Activated CD4-positive, alpha-beta memory T cell treated with anti-CD3 and anti-CD28 coated beads for 36 hours (primary cell): Measurements from ENCODE around the gene IL17REL. TPM values are rescaled to one million over a fixed set of nuclear protein-coding genes. Genes with fewer than 3 reads are reported as not detected.
A peak's percentile ranks its signal among the peaks of the same experiment; 100 is the strongest.

Experiments
- CTCF ChIA-PET: fragments of 350-600 bp; sonication (Branson Sonifier 250); formaldehyde crosslinking; loops from one replicate; lab custom pipeline; 2021; ENCODE audit warnings: antibody characterized with exemption, inconsistent platforms; lab: Charles Lee
- POLR2A ChIA-PET: fragments of 350-600 bp; sonication (Branson Sonifier 250); formaldehyde crosslinking; loops from one replicate; lab custom pipeline; 2021; ENCODE audit warnings: antibody characterized with exemption; lab: Charles Lee
- DNase-seq: peaks from one replicate; pipeline ENCODE4 v3.0.0-alpha.2; 2020
- H3K27ac Mint-ChIP-seq: one replicate; pipeline ENCODE4 v1.8.0; 2021; ENCODE audit warnings: mixed read lengths
- H3K27me3 Mint-ChIP-seq: one replicate; pipeline ENCODE4 v1.8.0; 2021; ENCODE audit warnings: mixed read lengths
- H3K36me3 Mint-ChIP-seq: one replicate; pipeline ENCODE4 v1.8.0; 2021; ENCODE audit warnings: mixed read lengths
- H3K4me1 Mint-ChIP-seq: one replicate; pipeline ENCODE4 v1.8.0; 2021; ENCODE audit warnings: low read depth, mixed read lengths
- H3K4me3 Mint-ChIP-seq: one replicate; pipeline ENCODE4 v1.8.0; 2021; ENCODE audit warnings: mild to moderate bottlenecking, mixed read lengths
- H3K9me3 Mint-ChIP-seq: one replicate; pipeline ENCODE4 v1.8.0; 2021; ENCODE audit warnings: mixed read lengths
- intact Hi-C: fragments of 100-400 bp; cut with micrococcal nuclease; formaldehyde crosslinking; loops from one replicate; pipeline ENCODE4 v1.15.1; 2023
- total RNA-seq, 2 experiments: library from RNA; stranded (reverse); gene quantifications; one replicate each; pipeline ENCODE4 v1.2.3, GENCODE V29; 2021

The IL17REL gene
- total RNA-seq, 2 experiments from 2014 or later: 0.73 to 1.1 TPM

DNA sequence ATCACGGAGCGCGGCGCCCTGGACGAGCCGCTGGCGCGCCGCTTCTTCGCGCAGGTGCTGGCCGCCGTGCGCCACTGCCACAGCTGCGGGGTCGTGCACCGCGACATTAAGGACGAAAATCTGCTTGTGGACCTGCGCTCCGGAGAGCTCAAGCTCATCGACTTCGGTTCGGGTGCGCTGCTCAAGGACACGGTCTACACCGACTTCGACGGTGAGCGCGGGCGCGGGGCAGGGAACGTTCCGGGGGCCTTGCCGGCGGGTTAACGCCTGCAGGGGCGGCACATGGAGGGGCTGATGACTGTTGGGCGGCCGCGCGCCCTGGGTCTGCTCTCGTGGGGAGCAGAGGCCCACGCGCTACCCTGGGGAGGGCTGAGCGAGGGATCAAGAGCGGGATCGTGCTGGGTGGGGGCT lies 51.0 kb downstream of the IL17REL start:
- Mint-ChIP-seq H3K4me1 (peaks cover 26% of the 10 kb centered on the region), H3K36me3 (peaks cover 37% of the 10 kb centered on the region), H3K27me3 (no peaks in the 10 kb centered on the region), H3K4me3 (peak overlapping the region; percentile 92), H3K27ac (peak overlapping the region; percentile 96), H3K9me3 (no peaks in the 10 kb centered on the region)
- DNase-seq: no peak
- intact Hi-C loops: loop anchor here (1.0 to 5.0 kb wide), 5 partner anchors 15 to 231 kb away; partner anchors contain the start of gene ZBED4
- ChIA-PET POLR2A (interaction anchor here (0.8 to 4.7 kb wide), 12 partner anchors 9 to 229 kb away, joined by 3 to 58 read pairs (median 4); no protein-coding TSS in a partner anchor), CTCF (interaction anchor here (1.0 to 2.0 kb wide), 4 partner anchors 9 to 69 kb away, joined by 6 to 9 read pairs (median 6); no protein-coding TSS in a partner anchor)

DNA sequence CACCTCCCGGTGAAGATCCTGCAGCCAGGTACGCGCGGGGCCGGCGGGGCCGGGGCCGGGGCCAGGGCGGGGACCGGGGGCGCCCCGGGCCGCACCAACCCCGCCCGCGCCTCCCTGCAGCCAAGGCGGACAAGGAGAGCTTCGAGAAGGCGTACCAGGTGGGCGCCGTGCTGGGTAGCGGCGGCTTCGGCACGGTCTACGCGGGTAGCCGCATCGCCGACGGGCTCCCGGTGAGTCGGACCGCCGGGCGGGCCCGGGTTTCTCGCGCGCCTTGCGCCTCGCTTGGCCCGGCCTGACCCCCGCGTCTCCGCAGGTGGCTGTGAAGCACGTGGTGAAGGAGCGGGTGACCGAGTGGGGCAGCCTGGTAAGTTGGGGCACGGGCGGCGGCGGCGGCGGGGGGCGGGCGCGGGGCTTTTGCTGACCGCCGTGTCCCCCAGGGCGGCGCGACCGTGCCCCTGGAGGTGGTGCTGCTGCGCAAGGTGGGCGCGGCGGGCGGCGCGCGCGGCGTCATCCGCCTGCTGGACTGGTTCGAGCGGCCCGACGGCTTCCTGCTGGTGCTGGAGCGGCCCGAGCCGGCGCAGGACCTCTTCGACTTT lies 51.5 kb downstream of the IL17REL start:
- Mint-ChIP-seq H3K27ac (peak overlapping the region; percentile 96), H3K4me1 (peaks cover 23% of the 10 kb centered on the region), H3K36me3 (peaks cover 37% of the 10 kb centered on the region), H3K27me3 (no peaks in the 10 kb centered on the region), H3K9me3 (no peaks in the 10 kb centered on the region), H3K4me3 (peak overlapping the region; percentile 92)
- intact Hi-C loops: loop anchor here (5.0 kb wide), 2 partner anchors 109 to 231 kb away; partner anchors contain the start of gene ZBED4
- ChIA-PET POLR2A (interaction anchor here (0.8 to 4.7 kb wide), 7 partner anchors 10 to 57 kb away, joined by 3 to 58 read pairs (median 4); no protein-coding TSS in a partner anchor), CTCF (interaction anchor here (1.5 to 2.2 kb wide), 3 partner anchors 9 to 69 kb away, joined by 6 to 9 read pairs (median 8); no protein-coding TSS in a partner anchor)
- DNase-seq: peak; percentile 53

DNA sequence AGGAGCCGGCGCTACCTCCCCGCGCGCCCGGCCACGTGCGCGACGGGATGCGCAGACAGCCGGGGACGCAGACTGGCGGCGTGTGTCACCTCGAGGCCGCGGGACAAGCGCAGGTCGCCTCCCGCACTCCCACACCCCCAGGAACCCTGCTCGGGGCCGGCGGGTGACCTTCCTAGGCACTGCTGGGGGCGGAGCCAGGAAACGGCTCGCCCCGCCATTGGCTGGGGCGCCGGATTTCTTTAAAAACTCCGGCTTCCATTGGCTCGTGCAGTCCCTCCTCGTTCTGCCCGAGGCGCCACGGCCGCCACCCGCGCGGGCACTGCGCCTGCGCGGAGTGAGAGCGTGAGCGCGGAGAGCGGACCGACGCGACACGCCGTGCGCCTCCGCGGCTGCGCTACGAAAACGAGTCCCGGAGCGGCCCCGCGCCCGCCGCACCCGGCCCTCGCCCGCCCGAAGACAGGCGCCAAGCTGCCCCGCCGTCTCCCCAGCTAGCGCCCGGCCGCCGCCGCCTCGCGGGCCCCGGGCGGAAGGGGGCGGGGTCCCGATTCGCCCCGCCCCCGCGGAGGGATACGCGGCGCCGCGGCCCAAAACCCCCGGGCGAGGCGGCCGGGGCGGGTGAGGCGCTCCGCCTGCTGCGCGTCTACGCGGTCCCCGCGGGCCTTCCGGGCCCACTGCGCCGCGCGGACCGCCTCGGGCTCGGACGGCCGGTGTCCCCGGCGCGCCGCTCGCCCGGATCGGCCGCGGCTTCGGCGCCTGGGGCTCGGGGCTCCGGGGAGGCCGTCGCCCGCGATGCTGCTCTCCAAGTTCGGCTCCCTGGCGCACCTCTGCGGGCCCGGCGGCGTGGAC lies 52.2 kb downstream of the IL17REL start, which contains the start of gene PIM3:
PIM3 (plus strand) TSS at position 614 of the 846 bp plus-strand sequence; CDS start at position 790, 176 bp downstream.
- Mint-ChIP-seq H3K4me3 (peak within 1 kb of the TSS; percentile 92), H3K9me3 (no peaks in the 10 kb centered on the region), H3K4me1 (peaks cover 22% of the 10 kb centered on the region), H3K27ac (peak within 1 kb of the TSS; percentile 96), H3K27me3 (no peaks in the 10 kb centered on the region), H3K36me3 (peaks cover 37% of the 10 kb centered on the region)
- intact Hi-C loops: loop anchor here (5.0 kb wide), 2 partner anchors 108 to 232 kb away; partner anchors contain the start of gene ZBED4
- peak; percentile 97 for DNase-seq
- CTCF ChIA-PET: interaction anchor here (0.7 to 2.2 kb wide), 6 partner anchors 10 to 70 kb away, joined by 3 to 8 read pairs (median 4); no protein-coding TSS in a partner anchor
- POLR2A ChIA-PET: interaction anchor here (1.0 to 4.7 kb wide), 7 partner anchors 11 to 193 kb away, joined by 3 to 58 read pairs (median 7); no protein-coding TSS in a partner anchor

DNA sequence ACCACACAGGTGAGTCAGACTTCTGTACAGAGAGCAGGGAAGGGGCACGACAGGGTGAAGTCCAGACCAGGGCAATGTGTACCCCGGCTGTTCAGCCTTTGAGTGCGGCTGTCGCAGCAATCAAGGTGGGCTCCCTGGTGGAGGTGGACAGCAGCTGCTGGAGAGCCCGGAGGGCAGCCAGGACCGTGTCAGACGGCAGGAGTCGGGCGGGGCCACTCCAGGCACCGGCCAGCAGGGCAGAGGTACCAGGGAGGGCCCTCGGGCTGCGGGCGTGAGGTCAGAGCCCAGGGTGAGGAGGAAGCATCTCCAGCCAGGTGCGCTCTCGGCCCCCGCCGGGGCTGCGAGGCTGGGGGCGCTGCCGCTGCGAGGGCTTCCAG lies 52.8 kb downstream of the IL17REL start:
- DNase-seq: peak; percentile 72
- Mint-ChIP-seq H3K27me3 (no peaks in the 10 kb centered on the region), H3K9me3 (no peaks in the 10 kb centered on the region), H3K4me1 (peaks cover 18% of the 10 kb centered on the region), H3K27ac (peak overlapping the region; percentile 94), H3K36me3 (peaks cover 33% of the 10 kb centered on the region), H3K4me3 (peak overlapping the region; percentile 83)
- ChIA-PET POLR2A (interaction anchor here (0.8 to 4.7 kb wide), 9 partner anchors 11 to 192 kb away, joined by 3 to 58 read pairs (median 4); no protein-coding TSS in a partner anchor), CTCF (interaction anchor here (0.8 to 2.2 kb wide), 5 partner anchors 11 to 71 kb away, joined by 3 to 8 read pairs (median 6); no protein-coding TSS in a partner anchor)
- intact Hi-C loops: loop anchor here (5.0 kb wide), 2 partner anchors 107 to 233 kb away; partner anchors contain the start of gene ZBED4

DNA sequence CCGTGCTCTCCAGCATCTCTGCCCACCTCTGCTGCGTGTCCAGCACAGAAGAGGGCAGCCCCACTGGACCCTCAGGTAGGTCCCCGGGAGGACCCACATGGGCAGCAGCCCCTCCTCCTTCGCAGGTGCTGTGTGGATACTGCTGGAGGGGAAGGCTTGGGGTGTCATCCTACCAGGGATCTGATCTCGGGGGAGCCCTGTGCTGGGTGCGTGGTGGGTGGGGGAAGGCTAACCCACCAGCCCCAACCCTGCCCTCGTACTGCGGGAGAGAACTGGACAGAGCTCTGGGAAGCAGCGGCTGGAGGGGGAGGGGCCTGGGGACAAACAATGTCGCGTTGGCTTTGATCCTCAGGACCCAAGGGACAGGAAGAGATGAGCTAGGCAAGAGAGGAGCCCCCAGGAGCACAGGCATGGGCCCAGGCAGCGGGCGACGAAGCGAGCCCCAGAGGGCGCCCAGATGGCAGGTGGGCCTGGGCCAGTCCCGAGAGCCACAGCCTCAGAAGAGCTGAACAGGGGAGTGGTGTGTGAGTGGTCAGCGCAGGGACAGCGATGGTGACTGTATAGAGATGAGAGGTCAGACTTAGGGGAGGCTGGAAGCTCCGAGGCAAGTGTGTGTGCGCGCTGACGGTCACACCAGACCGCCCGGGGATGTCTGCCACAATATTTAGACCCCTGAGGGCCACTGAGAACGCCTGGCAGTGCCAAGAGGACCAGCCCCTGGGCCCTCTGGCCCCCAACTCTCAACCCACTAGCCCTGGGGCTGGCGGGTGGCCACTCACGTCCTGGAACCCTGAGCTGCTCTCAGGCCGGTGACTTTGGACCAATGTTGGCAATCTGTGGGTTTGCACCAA lies 53.4 kb downstream of the IL17REL start:
- ChIA-PET POLR2A (interaction anchor here (0.8 to 4.7 kb wide), 7 partner anchors 12 to 192 kb away, joined by 3 to 58 read pairs (median 7); no protein-coding TSS in a partner anchor), CTCF (interaction anchor here (1.4 to 2.2 kb wide), 4 partner anchors 21 to 71 kb away, joined by 3 to 8 read pairs (median 6); no protein-coding TSS in a partner anchor)
- Mint-ChIP-seq H3K4me1 (peaks cover 14% of the 10 kb centered on the region), H3K36me3 (peaks cover 27% of the 10 kb centered on the region), H3K27ac (peak overlapping the region; percentile 94), H3K27me3 (no peaks in the 10 kb centered on the region), H3K4me3 (peak overlapping the region; percentile 83), H3K9me3 (no peaks in the 10 kb centered on the region)
- DNase-seq: no peak
- intact Hi-C loops: no loop called here

DNA sequence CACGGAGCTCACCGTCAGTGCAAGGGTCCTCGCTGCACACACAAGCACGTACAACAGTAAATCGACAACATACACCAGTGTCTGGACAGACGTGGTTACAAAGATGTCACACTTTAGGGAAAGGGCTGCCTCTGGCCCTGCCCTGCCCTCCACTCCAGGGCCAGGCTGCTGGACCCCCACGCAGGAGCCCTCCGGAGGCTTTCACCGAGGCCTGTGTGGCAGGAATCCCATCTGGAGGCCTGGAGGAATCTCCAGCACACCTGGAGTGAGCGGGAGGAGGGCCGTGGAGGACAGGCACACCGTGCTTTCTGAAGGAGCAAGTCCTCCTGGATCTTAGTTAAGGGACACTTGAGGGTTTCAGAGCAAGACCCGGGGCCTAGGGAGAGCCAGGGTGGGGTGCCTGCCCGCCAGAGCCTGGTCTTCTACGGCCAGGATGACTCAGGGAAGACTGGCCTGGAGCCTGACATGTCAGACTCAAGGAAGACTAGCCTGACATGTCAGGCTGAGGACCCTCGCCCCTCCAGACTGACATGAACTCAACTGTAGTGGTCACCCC lies 54.1 kb downstream of the IL17REL start:
- Mint-ChIP-seq H3K4me1 (peaks cover 8% of the 10 kb centered on the region), H3K4me3 (peak overlapping the region; percentile 83), H3K27ac (peak overlapping the region; percentile 94), H3K36me3 (peaks cover 20% of the 10 kb centered on the region), H3K27me3 (no peaks in the 10 kb centered on the region), H3K9me3 (no peaks in the 10 kb centered on the region)
- intact Hi-C loops: no loop called here
- no peak for DNase-seq
- ChIA-PET CTCF (interaction anchor here (1.4 to 1.6 kb wide), 2 partner anchors 21 to 29 kb away, joined by 3 to 7 read pairs; no protein-coding TSS in a partner anchor), POLR2A (no interaction called here)

DNA sequence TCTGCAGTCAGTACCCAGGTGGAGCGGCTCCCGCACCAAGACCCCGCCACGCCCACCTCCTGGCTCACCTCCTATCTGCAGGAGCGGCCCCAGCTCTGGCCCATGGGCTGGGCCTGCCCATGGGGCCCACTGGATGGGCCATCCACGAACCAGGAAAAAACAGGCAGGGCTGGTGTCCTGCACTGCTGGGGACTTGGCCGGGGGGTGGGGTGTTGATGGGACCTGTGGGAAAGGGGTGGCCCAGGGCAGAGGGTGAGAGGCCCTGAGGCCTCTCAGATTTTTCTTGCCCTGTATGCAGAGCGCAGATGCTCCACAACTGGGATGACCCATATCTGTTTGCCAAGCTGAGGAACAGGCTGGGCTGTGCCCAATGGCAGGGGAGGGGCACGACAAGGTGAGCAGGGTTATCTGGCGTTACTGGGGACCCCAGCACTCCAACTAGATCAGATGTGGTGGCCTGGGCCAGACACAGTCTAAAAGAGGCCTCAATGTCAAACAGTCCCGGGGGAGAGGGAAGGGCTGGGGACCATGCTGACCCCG lies 54.7 kb downstream of the IL17REL start:
- peaks cover 8% of the 10 kb centered on the region for H3K4me1 Mint-ChIP-seq
- DNase-seq: no peak
- H3K9me3 Mint-ChIP-seq: no peaks in the 10 kb centered on the region
- no peaks in the 10 kb centered on the region for H3K27me3 Mint-ChIP-seq
- intact Hi-C loops: no loop called here
- peaks cover 14% of the 10 kb centered on the region for H3K36me3 Mint-ChIP-seq
- H3K4me3 Mint-ChIP-seq: peak overlapping the region; percentile 18
- POLR2A ChIA-PET: no interaction called here
- peak overlapping the region; percentile 9 for H3K27ac Mint-ChIP-seq
- CTCF ChIA-PET: no interaction called here

DNA sequence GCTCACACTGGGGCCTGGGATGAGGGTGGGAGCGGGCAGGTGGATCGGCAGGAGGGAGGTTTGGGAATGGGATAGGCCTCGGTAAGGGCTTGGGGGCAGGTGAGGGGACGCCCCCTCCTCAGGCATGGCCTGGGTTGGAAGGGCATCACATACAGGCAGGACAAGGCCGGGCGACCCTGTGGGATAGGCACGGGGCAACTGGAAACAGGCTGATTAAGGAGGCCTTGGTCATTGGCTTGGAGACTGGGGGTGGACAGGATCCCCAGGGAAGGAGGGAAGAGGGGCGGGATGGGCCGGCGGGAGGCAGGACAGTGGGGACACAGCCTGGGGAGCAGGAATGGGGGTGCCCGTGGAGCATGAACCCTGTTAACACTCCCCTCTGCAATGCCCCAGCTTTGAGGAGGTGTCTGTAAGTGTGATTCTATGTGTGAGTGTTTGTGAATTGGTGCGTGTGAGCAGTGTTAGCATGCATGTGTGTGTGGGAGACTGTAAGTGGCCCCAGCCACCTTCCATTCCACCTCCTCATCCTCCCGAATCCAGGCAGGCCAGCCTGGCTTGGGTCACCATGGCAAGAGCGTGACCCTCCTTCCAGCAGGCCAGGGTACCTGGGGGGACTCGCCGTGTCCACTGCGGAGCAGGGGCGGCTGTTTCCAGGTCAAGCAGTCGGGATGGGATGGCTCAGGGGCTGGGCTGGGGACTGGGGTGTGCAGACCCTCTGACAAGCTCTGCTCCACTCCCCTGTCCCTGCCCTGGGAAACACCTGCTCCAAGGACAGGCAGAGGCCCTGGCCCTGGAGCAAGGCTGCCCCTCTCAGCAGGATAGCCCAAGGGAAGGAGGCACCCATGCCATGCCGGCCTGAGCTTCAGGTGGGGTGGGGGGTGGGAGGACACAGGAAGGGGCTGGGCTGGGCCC lies 55.4 kb downstream of the IL17REL start:
- POLR2A ChIA-PET: no interaction called here
- H3K9me3 Mint-ChIP-seq: no peaks in the 10 kb centered on the region
- DNase-seq: no peak
- no peaks in the 10 kb centered on the region for H3K27me3 Mint-ChIP-seq
- peaks cover 8% of the 10 kb centered on the region for H3K36me3 Mint-ChIP-seq
- H3K4me1 Mint-ChIP-seq: peaks cover 8% of the 10 kb centered on the region
- no peak overlapping the region for H3K4me3 Mint-ChIP-seq
- intact Hi-C loops: no loop called here
- H3K27ac Mint-ChIP-seq: peak overlapping the region; percentile 13
- CTCF ChIA-PET: no interaction called here

DNA sequence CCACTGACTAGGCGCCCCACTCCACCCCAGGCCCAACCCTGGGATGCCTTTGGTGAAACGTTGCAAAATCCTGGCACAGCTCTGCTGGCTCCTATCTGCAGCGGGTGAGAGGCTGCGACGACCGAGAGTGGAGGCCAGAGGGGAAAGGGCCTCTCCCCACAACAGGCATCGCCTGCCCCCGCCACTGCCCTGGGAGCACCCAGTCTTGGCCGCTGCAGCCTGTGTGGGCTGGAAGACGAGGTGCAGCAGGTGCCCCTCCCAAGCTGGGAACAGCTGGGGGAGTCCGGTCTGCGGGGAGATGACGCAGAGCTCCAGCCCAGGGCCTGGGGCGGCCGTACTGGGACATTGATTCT lies 56.2 kb downstream of the IL17REL start:
- Mint-ChIP-seq H3K27ac (peak overlapping the region; percentile 13), H3K9me3 (no peaks in the 10 kb centered on the region), H3K4me3 (no peak overlapping the region), H3K27me3 (no peaks in the 10 kb centered on the region), H3K4me1 (peaks cover 8% of the 10 kb centered on the region), H3K36me3 (peaks cover 3% of the 10 kb centered on the region)
- intact Hi-C loops: no loop called here
- ChIA-PET CTCF (no interaction called here), POLR2A (interaction anchor here (1.5 kb wide), 1 partner anchor 20 kb away, joined by 4 read pairs; no protein-coding TSS in a partner anchor)
- DNase-seq: no peak
